Measurements from ENCODE around the gene CRADD. TPM values are rescaled to one million over a fixed set of nuclear protein-coding genes. Genes with fewer than 3 reads are reported as not detected.

The CRADD gene
- polyA plus RNA-seq, 1 donor = 19.3 TPM

GRCh38 chr12:93682846-93683261 lies 5.7 kb downstream of the CRADD start:
- no peak for DNase-seq
- H3K27ac ChIP-seq (ENCODE audit: low read length) = no peak overlapping the region
- no CpG with 5 or more reads among the region's 5 CpGs for WGBS (ENCODE audit: insufficient coverage, low lambda C conversion rate)
- H3K4me1 ChIP-seq (ENCODE audit: control insufficient read depth, insufficient read depth, low read length) = peaks cover 6% of the 10 kb centered on the region
- no peaks in the 10 kb centered on the region for H3K9me3 ChIP-seq (ENCODE audit: control insufficient read depth, low read depth, low read length)
- no peak overlapping the region for H3K4me3 ChIP-seq (ENCODE audit: low read length)
- no peaks in the 10 kb centered on the region for H3K27me3 ChIP-seq (ENCODE audit: control insufficient read depth, insufficient read depth, low read length)
- H3K36me3 ChIP-seq (ENCODE audit: control insufficient read depth, insufficient read depth, low read length) = no peaks in the 10 kb centered on the region

DNA sequence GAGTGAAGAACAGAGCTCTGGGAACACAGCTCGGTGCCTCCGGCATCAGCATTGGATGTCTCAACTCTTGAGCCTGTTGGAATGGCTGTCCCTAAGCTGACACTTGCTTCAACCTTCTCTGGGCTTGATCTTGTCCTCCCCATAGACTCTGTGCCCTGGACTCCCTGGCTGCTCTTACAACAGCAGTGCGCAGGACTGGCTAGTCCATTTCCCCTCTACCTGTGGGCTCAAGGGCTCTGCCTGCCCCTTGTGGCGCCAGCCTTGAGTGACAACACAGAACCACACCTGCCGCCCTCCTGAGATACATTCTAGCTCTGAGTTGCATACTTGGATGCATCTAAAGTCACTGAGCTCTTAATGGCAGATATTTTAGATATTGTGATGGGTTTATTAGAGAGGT lies 6.2 kb downstream of the CRADD start:
- no peaks in the 10 kb centered on the region for H3K36me3 ChIP-seq (ENCODE audit: control insufficient read depth, insufficient read depth, low read length)
- no CpG with 5 or more reads among the region's 5 CpGs for WGBS (ENCODE audit: insufficient coverage, low lambda C conversion rate)
- H3K4me1 ChIP-seq (ENCODE audit: control insufficient read depth, insufficient read depth, low read length) = peaks cover 5% of the 10 kb centered on the region
- H3K4me3 ChIP-seq (ENCODE audit: low read length) = no peak overlapping the region
- no peaks in the 10 kb centered on the region for H3K27me3 ChIP-seq (ENCODE audit: control insufficient read depth, insufficient read depth, low read length)
- H3K27ac ChIP-seq (ENCODE audit: low read length) = no peak overlapping the region
- no peak for DNase-seq
- H3K9me3 ChIP-seq (ENCODE audit: control insufficient read depth, low read depth, low read length) = no peaks in the 10 kb centered on the region

DNA sequence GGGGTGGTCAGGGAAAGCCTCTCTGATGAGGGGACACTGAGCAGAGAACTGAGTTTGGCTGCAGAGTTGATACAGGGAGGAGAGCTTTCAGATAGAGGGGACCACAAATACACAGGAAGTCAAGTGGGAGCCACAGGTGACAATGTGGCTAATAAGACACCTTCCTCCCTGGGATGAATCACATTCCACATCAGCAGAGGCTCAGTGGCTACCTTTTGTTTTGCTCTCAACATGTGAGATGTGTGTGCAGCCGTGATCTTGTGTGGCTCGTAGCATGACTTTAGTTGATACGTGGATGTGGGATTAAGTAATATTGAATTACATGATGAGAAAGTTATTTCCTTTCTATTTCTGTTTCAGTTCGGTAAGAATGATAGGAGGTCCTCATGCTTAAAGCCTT lies 7.5 kb downstream of the CRADD start:
- no peaks in the 10 kb centered on the region for H3K9me3 ChIP-seq (ENCODE audit: control insufficient read depth, low read depth, low read length)
- no peaks in the 10 kb centered on the region for H3K27me3 ChIP-seq (ENCODE audit: control insufficient read depth, insufficient read depth, low read length)
- no peak overlapping the region for H3K4me3 ChIP-seq (ENCODE audit: low read length)
- no peak overlapping the region for H3K27ac ChIP-seq (ENCODE audit: low read length)
- H3K4me1 ChIP-seq (ENCODE audit: control insufficient read depth, insufficient read depth, low read length) = no peaks in the 10 kb centered on the region
- no peaks in the 10 kb centered on the region for H3K36me3 ChIP-seq (ENCODE audit: control insufficient read depth, insufficient read depth, low read length)
- WGBS (ENCODE audit: insufficient coverage, low lambda C conversion rate) = no CpG with 5 or more reads among the region's 4 CpGs
- no peak for DNase-seq

- H3K4me3 ChIP-seq (ENCODE audit: low read length) = no peak overlapping the region
- no peaks in the 10 kb centered on the region for H3K9me3 ChIP-seq (ENCODE audit: control insufficient read depth, low read depth, low read length)
- H3K27ac ChIP-seq (ENCODE audit: low read length) = no peak overlapping the region
- H3K36me3 ChIP-seq (ENCODE audit: control insufficient read depth, insufficient read depth, low read length) = no peaks in the 10 kb centered on the region
- no peaks in the 10 kb centered on the region for H3K27me3 ChIP-seq (ENCODE audit: control insufficient read depth, insufficient read depth, low read length)
- no peak for DNase-seq
- WGBS (ENCODE audit: insufficient coverage, low lambda C conversion rate) = 80% methylated on average over 3 of the region's 8 CpGs
- no peaks in the 10 kb centered on the region for H3K4me1 ChIP-seq (ENCODE audit: control insufficient read depth, insufficient read depth, low read length)
Observed at GRCh38 chr12:93686572-93687356, 9.6 kb downstream of the CRADD start.

DNA sequence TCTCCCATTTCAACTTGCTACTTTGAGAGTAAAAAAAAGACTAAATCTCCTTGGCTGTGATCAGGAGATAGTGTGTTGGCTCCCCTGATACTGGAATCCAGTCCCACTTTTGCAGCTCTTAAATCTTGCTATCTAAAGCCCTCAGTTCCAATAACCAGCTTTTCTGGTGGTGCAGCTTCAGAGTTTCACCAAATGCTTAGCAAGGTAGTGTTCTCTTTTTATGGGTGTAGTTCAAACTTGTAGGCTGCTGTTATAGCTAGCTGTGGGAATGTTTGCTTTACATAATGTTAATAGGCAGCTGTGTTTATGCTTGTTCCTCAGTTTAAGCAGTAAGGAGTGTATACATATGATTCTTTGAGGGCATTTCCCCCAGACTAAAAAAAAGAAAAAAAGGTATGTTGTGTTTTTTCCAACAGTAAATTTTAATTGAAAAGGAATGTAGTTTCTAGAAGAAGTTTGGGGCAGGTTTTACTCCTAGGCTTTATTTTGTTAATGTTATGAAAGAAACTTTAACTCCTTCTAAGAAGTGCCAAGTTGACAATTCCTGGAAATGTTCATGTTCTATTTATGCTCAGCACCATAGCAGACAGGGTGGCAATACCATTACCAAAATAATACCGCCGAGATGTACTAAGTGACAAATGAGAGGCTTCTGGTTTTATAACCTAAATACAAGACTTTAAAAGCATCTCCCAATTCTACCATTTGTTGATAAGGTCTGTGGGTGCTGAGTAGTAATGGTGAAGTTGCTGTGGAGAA lies 12.1 kb downstream of the CRADD start:
- H3K9me3 ChIP-seq (ENCODE audit: control insufficient read depth, low read depth, low read length) = no peaks in the 10 kb centered on the region
- DNase-seq = peak in 1 of 2 donors; percentile 9
- H3K27me3 ChIP-seq (ENCODE audit: control insufficient read depth, insufficient read depth, low read length) = no peaks in the 10 kb centered on the region
- 72% methylated on average over 2 of the region's 2 CpGs for WGBS (ENCODE audit: insufficient coverage, low lambda C conversion rate)
- H3K36me3 ChIP-seq (ENCODE audit: control insufficient read depth, insufficient read depth, low read length) = no peaks in the 10 kb centered on the region
- H3K4me3 ChIP-seq (ENCODE audit: low read length) = no peak overlapping the region
- no peaks in the 10 kb centered on the region for H3K4me1 ChIP-seq (ENCODE audit: control insufficient read depth, insufficient read depth, low read length)
- H3K27ac ChIP-seq (ENCODE audit: low read length) = no peak overlapping the region

DNA sequence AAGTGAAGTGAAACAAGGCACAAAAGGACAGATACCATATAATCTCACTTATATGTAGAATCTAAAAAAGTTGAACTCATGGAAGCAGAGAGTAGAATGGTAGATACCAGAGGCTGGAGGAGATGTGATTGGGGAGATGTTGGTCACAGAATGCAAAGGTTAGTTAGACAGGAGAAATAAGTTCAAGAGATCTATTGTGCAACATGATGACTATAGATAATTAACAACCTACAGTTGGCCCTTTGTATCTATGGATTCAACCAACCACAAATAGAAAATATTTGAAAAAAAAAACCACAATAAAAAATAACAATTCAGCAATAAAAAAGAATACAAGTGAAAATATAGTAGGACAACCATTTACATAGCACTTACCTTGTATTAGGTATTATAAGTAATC lies 19.3 kb downstream of the CRADD start:
- Histone ChIP-seq H3K36me3 (ENCODE audit: control insufficient read depth, insufficient read depth, low read length) (no peaks in the 10 kb centered on the region), H3K4me3 (ENCODE audit: low read length) (no peak overlapping the region), H3K27me3 (ENCODE audit: control insufficient read depth, insufficient read depth, low read length) (no peaks in the 10 kb centered on the region), H3K27ac (ENCODE audit: low read length) (no peak overlapping the region), H3K4me1 (ENCODE audit: control insufficient read depth, insufficient read depth, low read length) (no peaks in the 10 kb centered on the region), H3K9me3 (ENCODE audit: control insufficient read depth, low read depth, low read length) (no peaks in the 10 kb centered on the region)
- peak in 1 of 2 donors; percentile 13 for DNase-seq

DNA sequence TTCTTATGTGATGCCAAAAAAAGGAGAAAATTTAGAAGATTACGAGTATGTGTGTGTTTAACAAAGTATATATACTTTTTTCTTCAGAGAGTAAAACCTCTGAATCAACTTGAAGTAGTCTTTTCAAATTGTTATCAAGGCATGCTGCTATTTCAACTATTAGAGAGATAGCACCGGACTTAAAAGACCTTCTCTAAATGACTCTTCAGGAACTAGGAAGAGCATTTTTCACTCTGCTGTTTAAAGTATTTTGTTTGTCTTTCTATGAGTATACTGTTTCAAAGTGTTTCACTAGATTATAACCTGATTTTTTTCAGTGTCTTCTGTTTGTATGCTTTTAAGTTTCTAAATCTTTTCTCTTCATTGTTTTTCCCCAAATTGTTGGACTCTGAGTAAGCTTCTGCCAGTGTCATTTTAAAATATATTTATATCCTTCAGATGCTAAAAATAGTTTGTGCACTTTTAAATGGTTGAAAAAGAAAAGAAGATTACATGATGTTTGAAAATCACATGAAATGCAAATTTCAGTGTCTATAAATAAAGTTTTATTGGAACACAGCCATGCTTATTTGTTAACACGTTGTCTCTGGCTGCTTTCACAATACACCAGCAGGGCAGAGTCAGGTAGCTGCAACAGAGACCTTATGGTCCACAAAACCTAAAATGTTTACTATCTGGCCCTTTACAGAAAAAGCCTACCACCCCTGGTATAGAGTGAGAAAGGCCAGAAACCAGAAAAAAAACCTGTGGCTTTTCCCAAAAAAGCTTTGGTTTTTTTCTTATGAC lies 21.3 kb downstream of the CRADD start:
- H3K27me3 ChIP-seq (ENCODE audit: control insufficient read depth, insufficient read depth, low read length) = no peaks in the 10 kb centered on the region
- 82% methylated on average over 2 of the region's 3 CpGs for WGBS (ENCODE audit: insufficient coverage, low lambda C conversion rate)
- no peak overlapping the region for H3K27ac ChIP-seq (ENCODE audit: low read length)
- H3K4me3 ChIP-seq (ENCODE audit: low read length) = no peak overlapping the region
- H3K4me1 ChIP-seq (ENCODE audit: control insufficient read depth, insufficient read depth, low read length) = peaks cover 4% of the 10 kb centered on the region
- DNase-seq = no peak
- H3K36me3 ChIP-seq (ENCODE audit: control insufficient read depth, insufficient read depth, low read length) = no peaks in the 10 kb centered on the region
- no peaks in the 10 kb centered on the region for H3K9me3 ChIP-seq (ENCODE audit: control insufficient read depth, low read depth, low read length)

GRCh38 chr12:93699271-93700145 lies 22.3 kb downstream of the CRADD start:
- peaks cover 4% of the 10 kb centered on the region for H3K4me1 ChIP-seq (ENCODE audit: control insufficient read depth, insufficient read depth, low read length)
- H3K4me3 ChIP-seq (ENCODE audit: low read length) = no peak overlapping the region
- 83% methylated on average over 2 of the region's 9 CpGs for WGBS (ENCODE audit: insufficient coverage, low lambda C conversion rate)
- no peak overlapping the region for H3K27ac ChIP-seq (ENCODE audit: low read length)
- no peak for DNase-seq
- H3K27me3 ChIP-seq (ENCODE audit: control insufficient read depth, insufficient read depth, low read length) = no peaks in the 10 kb centered on the region
- H3K9me3 ChIP-seq (ENCODE audit: control insufficient read depth, low read depth, low read length) = no peaks in the 10 kb centered on the region
- H3K36me3 ChIP-seq (ENCODE audit: control insufficient read depth, insufficient read depth, low read length) = no peaks in the 10 kb centered on the region

GRCh38 chr12:93702707-93703315 lies 25.6 kb downstream of the CRADD start:
- no peaks in the 10 kb centered on the region for H3K27me3 ChIP-seq (ENCODE audit: control insufficient read depth, insufficient read depth, low read length)
- peaks cover 4% of the 10 kb centered on the region for H3K4me1 ChIP-seq (ENCODE audit: control insufficient read depth, insufficient read depth, low read length)
- 83% methylated on average over 1 of the region's 3 CpGs for WGBS (ENCODE audit: insufficient coverage, low lambda C conversion rate)
- no peaks in the 10 kb centered on the region for H3K9me3 ChIP-seq (ENCODE audit: control insufficient read depth, low read depth, low read length)
- no peak overlapping the region for H3K4me3 ChIP-seq (ENCODE audit: low read length)
- H3K36me3 ChIP-seq (ENCODE audit: control insufficient read depth, insufficient read depth, low read length) = no peaks in the 10 kb centered on the region
- H3K27ac ChIP-seq (ENCODE audit: low read length) = no peak overlapping the region
- peak; percentile 19 to 63 for DNase-seq
